ENCODE results near the gene RIN3.

RIN3 gene

GRCh38 chr14:92487513-92488133 is 26.0 kb upstream of the RIN3 start:
- DNase-seq: no peak

- no peak for DNase-seq
Observed at GRCh38 chr14:92489394-92490238, 24.0 kb upstream of the RIN3 start.

GRCh38 chr14:92490239-92490959 is 23.2 kb upstream of the RIN3 start:
- no peak for DNase-seq

GRCh38 chr14:92491782-92492181 is 21.8 kb upstream of the RIN3 start:
- no peak for DNase-seq

- no peak for DNase-seq
Observed at GRCh38 chr14:92492258-92492657, 21.3 kb upstream of the RIN3 start.

- DNase-seq: no peak
Observed at GRCh38 chr14:92493024-92493423, 20.6 kb upstream of the RIN3 start.

GRCh38 chr14:92493492-92493891 is 20.1 kb upstream of the RIN3 start:
- no peak for DNase-seq

- DNase-seq: no peak
Observed at GRCh38 chr14:92494512-92494911, 19.1 kb upstream of the RIN3 start.

GRCh38 chr14:92495027-92495426 is 18.6 kb upstream of the RIN3 start:
- DNase-seq: peak; percentile 87

- DNase-seq: no peak
Observed at GRCh38 chr14:92496191-92496857, 17.3 kb upstream of the RIN3 start.

- DNase-seq: no peak
Observed at GRCh38 chr14:92497391-92497790, 16.2 kb upstream of the RIN3 start.

GRCh38 chr14:92499234-92499633 is 14.3 kb upstream of the RIN3 start:
- DNase-seq: no peak

GRCh38 chr14:92500491-92500941 is 13.1 kb upstream of the RIN3 start:
- no peak for DNase-seq

GRCh38 chr14:92501891-92502351 is 11.7 kb upstream of the RIN3 start:
- DNase-seq: peak; percentile 96

- no peak for DNase-seq
Observed at GRCh38 chr14:92502541-92503286, 10.9 kb upstream of the RIN3 start.

GRCh38 chr14:92503756-92504491 is 9.7 kb upstream of the RIN3 start:
- DNase-seq: peak; percentile 77

GRCh38 chr14:92505826-92506225 is 7.8 kb upstream of the RIN3 start:
- DNase-seq: no peak

GRCh38 chr14:92506231-92506630 is 7.3 kb upstream of the RIN3 start:
- DNase-seq: no peak

GRCh38 chr14:92507174-92507768 is 6.3 kb upstream of the RIN3 start:
- DNase-seq: no peak

- DNase-seq: no peak
Observed at GRCh38 chr14:92510972-92511371, 2.6 kb upstream of the RIN3 start.

Measured in fibroblast of skin of scalp (primary cell).